Measurements from ENCODE around the gene SUGP2. TPM values are rescaled to one million over a fixed set of nuclear protein-coding genes. Genes with fewer than 3 reads are reported as not detected.

The SUGP2 gene
- polyA plus RNA-seq (2012; ENCODE audit: insufficient read depth, insufficient read length), result 83.5 TPM

DNA sequence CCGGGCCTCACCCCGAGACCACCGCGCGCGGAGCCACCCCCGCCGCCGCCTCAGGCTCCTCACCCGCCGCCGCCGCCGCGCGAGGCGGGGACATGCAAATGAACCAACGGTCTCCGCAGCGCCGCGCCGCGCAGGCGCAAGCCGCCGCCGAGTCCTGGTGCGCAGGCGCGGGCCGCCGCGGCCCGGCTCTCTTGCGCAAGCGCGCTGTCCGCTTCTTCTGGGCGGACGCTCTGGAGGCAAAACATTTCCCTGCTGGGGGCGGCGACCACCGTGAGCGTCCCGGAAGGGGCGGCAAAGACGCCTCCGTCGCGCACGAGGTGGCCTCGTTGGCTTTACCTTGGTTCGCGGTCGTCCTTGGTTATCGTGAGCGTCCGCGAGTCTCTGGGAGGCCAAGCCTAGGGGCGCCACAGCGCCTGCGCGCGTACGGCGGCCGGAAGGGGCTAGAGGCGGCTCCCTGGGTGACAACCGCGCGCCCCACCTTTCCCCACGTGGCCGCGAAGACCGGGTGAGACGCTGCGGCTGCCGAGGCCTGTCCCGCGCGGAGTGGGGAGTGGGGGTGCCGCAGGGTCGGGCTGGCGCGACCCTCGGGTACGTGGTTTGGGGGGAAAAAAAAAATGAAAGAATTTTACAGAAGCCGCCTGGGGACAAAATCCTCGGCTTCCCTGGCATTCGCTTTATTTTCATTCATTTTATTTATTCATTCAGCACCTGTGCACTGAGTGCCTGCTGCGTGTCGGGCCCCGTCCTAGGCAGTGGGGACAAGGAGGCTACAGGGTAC is at the start of gene SUGP2, which contains the start of gene ARMC6:
Gene SUGP2, minus strand, starts transcription at position 92 of the 778 bp plus-strand sequence. CDS start 2,446 bp downstream, outside the sequence.
Gene ARMC6, plus strand, starts transcription at position 178 of the 778 bp plus-strand sequence. CDS start 607 bp downstream, outside the sequence.
- peak within 1 kb of the TSS; percentile 92 for H3K4me3 ChIP-seq (ENCODE audit: low read length)
- DNase-seq (ENCODE audit: low read depth, low spot score), result peak; percentile 88

DNA sequence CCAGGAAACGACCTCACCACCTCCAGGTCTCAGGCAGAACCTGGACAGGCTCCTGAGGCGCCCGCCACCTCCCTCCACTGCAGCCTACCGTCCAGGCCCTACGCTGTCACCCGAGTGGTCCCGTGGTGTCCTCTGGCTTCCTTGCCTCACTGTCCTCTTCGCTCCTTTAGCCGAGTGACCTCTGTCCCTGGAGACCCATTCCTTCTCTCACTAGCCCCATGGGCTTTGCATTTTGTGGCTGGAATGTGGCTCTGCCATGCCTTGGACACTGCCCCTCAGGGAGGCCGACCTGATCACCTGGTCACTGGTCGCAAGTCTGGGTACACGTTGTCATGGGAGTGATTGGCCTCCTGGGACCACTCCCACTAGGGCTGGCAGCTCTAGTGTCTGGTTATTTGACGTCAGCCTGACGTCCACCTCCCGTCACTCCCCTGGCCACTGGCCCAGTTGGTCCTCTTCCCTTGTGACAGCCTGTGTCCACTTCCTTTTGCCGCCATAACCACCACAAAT is 48.4 kb upstream of the SUGP2 start:
- DNase-seq (ENCODE audit: low read depth, low spot score), result no peak

DNA sequence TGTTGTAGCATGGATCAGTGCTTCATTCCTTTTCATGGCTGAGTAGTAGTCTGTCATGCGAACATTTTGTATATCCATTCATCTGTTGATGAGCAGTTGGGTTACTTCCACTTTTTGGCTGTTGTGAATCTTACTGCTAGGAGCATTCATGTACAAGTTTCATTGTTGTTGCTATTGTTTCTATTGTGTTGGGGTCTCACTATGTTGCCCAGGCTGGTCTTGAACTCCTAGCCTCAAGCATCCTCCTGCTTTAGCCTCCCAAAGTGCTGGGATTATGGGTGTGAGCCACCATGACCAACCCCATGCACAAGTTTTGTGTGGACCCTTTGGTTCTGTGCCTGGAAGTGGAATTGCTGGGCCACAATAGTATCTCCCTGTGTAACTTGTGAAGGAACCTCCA is 46.3 kb upstream of the SUGP2 start:
- no peak for DNase-seq (ENCODE audit: low read depth, low spot score)
- H3K4me3 ChIP-seq (ENCODE audit: low read length), result no peak overlapping the region

More for the DNA sequence above, 48.4 kb upstream of the SUGP2 start:
- H3K4me3 ChIP-seq (ENCODE audit: low read length), result no peak overlapping the region

DNA sequence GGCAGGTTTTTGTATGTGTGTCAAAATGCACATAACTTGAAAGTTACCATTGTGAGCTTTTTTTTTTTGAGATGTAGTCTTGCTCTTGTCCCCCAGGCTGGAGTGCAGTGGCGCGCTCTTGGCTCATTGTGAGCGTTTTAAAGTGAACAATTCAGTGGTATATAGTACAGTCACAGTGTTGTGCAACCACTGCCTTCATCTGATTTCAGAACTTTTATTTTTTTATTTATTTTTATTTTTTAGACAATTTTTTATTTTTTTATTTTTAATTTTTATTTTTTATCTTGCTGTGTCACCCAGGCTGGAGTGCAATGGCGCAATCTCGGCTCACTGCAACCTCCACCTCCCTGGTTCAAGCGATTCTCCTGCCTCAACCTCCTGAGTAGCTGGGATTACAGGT is 45.5 kb upstream of the SUGP2 start:
- DNase-seq (ENCODE audit: low read depth, low spot score), result no peak
- no peak overlapping the region for H3K4me3 ChIP-seq (ENCODE audit: low read length)

DNA sequence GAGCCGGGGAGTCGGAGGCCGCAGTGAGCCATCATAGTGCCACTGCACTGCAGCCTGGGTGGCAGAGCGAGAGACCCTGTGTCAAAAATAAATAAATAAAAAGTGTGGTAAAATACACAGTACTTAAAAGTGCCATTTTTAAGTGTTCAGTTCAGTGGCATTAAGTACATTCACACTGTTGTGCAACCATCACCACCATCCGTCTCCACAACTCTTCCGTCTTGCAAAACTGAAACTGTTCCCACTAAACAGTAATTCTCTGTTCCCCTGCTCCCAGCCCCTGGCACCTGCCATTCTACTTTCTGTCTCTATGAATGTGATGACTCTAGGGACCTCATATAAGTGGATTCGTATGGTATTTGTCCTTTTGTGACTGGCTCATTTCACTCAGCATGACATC is 43.8 kb upstream of the SUGP2 start:
- DNase-seq (ENCODE audit: low read depth, low spot score), result no peak
- no peak overlapping the region for H3K4me3 ChIP-seq (ENCODE audit: low read length)

DNA sequence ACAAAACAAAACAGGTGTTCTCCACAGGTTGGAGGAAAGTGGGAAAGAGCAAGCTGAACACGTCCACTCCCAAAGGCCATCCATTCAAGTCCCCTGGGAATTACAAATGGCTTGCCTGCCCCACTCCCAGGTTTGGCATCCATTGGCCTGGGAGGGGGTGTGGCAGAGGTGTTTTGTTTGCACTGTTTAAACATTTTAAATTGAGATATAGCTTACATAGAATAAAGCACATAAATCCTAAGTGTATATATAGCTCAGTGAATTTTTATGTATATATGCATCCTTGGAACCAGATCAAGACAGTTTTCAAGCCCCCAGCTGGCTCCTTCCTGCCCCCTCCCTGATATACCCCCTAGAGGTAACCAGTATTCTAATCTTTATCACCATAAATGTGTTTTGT is 43.2 kb upstream of the SUGP2 start:
- no peak overlapping the region for H3K4me3 ChIP-seq (ENCODE audit: low read length)
- no peak for DNase-seq (ENCODE audit: low read depth, low spot score)

DNA sequence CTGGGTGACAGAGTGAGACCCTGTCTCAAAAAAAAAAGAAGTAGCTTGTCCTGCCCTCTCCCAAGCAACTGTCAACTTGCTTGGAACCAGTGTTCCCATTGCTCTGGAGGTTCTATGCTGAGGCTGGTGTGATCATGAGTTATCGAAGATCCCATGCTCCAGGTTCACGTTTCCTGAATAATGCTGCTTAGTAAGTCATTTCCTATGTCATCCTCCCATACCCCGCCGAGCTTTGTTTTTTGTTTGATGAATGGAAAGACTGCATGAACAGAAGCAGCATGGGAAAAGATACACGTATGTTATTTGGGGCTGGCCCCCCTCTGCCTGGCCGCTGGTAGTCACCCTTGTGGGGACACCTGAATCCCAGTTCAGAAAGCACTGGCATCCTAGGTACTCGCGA is 41.8 kb upstream of the SUGP2 start:
- no peak overlapping the region for H3K4me3 ChIP-seq (ENCODE audit: low read length)
- DNase-seq (ENCODE audit: low read depth, low spot score), result no peak

DNA sequence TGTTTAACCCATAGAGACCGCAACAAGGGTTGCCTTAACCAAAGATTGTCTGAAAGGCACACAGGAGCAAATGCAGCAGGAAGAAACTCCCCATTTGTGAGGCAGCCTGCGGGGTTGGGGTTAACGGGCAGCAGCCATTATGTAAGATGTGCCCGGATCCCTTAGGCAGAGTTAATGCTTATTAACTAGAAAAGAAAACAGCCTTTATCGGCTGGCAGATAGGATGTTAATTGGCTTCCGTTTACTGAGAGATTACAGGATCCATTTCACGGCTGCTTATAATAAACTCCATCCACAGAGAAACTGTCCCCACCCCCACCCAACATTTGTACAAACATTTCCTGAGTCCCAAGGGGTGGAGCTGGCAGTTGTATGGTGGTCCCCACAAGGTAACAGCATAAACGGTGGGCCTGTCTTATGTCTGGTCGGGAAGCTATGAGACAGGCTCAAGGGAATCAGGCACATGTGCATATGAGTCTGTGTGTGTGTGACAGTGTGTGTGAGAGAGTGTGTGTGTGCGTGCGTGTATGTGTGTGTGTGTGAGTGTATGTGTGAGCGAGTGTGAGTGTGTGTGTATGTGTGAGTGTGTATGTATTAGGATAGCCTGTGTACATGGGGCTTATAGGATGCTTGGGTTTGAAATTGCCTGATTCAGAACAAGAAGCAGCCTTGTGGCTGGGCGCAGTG is 41.0 kb upstream of the SUGP2 start:
- H3K4me3 ChIP-seq (ENCODE audit: low read length), result peak overlapping the region; percentile 5; the same call in 1 of the 2 replicates
- DNase-seq (ENCODE audit: low read depth, low spot score), result peak; percentile 35

DNA sequence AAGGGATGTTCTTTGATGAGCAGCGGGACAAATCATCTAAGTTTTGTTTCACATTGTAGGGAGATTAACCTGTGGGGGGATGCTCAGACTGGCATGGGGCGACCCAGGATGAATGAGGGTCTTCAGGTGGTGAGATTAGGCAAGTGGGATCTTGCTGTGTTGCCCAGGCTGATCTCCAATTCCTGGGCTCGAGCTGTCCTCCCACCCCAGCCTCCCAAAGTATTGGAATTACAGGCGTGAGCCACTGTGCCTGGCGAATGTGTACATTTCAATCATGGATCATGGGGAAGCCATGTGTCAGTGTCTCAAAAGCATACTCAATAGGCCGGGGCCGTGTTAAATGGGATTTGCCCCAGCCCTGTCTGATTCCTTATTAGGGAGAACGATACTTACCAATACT is 38.6 kb upstream of the SUGP2 start:
- no peak for DNase-seq (ENCODE audit: low read depth, low spot score)

DNA sequence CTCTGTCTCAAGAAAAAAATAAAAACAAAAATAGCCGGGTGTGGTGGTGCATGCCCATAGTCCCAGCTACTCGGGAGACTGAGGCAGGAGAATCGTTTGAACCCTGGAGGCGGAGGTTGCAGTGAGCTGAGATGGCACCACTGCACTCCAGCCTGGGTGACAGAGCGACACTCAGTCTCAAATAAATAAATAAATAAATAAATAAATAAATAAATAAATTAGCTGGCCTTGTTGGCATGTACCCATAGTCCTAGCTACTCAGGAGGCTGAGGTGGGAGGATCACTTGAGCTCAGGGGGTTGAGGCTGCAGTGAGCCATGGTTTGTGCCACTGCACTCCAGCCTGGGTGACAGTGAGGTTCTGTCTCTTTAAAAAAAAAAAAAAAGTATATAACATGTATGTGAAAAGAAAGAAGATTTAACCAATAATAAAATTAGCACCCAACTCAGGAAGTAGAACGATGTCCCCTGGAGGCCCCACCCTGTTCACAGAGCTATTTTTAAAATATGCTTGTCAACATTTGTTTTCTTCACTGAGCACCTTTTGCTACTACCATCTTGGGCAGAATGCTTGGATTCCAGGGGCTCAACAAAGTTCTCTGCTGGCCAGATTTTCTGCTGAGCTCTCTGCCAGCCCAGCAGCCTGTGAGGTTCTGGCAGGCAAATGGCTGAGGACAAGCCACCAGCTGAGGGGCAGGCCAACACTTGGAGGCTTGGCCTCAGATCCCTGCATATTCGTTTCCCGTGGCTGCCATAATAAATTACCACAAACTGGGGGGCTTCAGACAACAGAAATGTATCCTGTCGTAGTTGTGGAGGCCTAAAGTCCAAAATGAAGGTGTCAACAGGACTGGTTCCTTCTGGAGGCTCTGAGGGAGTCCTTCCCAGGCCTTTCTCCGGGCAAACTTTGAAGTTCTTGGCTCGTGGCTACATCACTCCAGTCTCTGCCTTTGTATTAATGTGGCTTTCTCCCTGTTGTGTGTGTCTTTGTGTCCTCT is 35.6 kb upstream of the SUGP2 start:
- H3K4me3 ChIP-seq (ENCODE audit: low read length), result no peak overlapping the region
- no peak for DNase-seq (ENCODE audit: low read depth, low spot score)

More for the DNA sequence above, 38.6 kb upstream of the SUGP2 start:
- no peak overlapping the region for H3K4me3 ChIP-seq (ENCODE audit: low read length)

DNA sequence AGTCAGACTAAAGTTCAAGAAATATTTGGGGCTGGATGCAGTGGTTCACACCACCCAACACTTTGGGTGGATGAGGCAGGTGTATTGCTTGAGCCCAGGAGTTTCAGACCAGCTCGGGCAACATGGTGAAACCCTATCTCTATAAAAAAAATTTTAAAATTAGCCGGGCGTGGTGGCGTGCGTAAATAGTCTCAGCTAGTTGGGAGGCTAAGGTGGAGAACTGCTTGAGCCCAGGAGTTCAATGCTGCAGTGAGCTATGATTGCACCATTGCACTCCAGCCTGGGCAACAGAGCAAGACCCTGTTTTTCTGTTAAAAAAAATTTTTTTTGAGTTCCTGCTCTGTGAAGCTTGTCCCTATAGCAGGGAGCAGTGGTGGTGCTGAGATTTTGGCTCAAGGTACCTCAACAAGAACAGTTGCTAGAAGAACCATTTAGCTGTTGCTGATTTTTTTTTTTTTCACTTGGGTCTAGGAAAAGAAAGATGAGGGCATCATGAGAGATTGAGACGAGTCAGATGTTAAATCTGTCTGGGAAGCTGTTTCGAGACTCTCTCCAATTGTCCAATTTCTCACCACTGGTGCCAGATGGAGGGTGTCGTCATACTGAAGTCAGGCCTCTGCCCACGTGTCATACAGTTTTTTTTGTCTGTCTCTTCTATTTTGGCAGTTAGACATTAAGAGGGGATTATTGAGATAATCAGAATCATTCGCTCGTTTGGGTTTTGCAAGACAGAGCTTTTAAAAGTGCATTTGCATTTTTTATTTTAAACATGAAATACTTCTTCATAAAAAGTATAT is 34.2 kb upstream of the SUGP2 start:
- no peak overlapping the region for H3K4me3 ChIP-seq (ENCODE audit: low read length)
- no peak for DNase-seq (ENCODE audit: low read depth, low spot score)

DNA sequence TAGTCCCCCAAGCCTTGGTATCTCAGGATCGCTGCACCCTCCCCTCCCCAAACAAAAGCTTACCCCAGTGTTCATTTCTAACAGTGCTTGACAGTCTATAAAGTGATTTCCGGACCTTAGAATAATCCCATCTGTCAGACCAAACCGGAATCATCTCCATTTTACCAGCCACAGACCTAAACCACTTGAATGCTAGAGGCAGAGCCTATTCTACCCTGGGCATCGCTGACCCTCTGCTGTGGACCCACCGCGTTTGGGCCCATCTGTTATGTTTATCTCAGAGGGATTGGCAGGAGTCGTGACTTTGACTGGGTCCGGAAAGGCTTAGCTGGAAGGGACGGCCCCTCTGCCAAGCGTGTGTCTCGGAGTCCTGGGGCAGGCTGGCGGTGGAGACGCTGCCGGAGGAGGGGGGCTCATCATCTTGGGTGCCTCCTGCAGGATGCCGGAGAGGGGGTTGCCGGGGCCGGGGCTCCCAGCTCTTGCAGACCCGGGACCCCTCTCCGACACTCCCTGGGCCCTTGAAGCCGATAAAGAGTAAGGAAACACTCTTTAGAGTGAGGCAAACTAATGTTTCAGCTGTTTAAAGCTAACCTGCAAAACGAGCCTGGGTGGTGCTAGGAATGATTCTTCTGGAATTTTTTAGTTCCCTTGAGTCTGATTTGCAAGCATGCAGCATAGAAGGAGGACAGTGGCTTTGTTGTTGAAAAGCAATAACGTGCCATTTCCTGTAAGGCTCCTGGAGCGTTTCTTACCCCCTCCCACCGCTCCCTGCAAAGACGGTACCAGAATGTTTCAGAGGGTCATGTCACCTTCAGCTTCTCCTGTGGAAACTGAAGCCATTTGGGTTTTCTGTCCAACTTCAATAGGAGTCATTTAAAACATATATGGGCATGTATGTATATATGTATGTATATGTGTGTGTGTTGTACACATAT is 31.8 kb upstream of the SUGP2 start:
- peak; percentile 42 for DNase-seq (ENCODE audit: low read depth, low spot score)
- H3K4me3 ChIP-seq (ENCODE audit: low read length), result peak overlapping the region; percentile 82

DNA sequence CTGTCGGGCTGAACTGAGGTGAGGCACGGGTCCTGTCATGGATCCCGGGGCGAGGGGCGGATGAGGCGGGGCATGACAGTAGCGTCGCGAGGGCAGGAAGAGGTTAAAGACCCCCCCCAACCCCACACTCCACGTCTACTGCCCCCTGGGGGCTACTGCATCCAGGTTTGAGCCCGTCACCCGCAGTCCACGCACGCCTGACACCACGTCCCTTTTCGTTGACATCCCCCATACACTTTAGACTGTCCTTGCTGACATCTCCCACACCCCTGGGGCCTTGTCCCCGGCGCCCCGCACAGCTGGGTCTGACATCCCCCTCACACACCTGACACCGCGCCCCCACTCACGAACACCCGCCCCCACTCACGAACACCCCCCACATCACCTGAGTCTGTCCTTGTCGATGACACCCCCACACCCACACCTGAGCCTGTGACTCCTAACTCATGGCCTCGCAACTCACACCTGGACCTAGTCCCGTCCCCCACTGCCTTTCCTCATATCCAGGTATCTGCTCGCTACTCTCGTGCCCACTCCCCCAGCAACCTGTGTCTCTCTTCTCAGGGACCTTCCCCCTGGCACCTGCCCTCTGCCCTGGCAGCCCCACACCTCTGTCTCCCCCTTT is 30.9 kb upstream of the SUGP2 start:
- DNase-seq (ENCODE audit: low read depth, low spot score), result peak; percentile 61
- peak overlapping the region; percentile 82 for H3K4me3 ChIP-seq (ENCODE audit: low read length)

DNA sequence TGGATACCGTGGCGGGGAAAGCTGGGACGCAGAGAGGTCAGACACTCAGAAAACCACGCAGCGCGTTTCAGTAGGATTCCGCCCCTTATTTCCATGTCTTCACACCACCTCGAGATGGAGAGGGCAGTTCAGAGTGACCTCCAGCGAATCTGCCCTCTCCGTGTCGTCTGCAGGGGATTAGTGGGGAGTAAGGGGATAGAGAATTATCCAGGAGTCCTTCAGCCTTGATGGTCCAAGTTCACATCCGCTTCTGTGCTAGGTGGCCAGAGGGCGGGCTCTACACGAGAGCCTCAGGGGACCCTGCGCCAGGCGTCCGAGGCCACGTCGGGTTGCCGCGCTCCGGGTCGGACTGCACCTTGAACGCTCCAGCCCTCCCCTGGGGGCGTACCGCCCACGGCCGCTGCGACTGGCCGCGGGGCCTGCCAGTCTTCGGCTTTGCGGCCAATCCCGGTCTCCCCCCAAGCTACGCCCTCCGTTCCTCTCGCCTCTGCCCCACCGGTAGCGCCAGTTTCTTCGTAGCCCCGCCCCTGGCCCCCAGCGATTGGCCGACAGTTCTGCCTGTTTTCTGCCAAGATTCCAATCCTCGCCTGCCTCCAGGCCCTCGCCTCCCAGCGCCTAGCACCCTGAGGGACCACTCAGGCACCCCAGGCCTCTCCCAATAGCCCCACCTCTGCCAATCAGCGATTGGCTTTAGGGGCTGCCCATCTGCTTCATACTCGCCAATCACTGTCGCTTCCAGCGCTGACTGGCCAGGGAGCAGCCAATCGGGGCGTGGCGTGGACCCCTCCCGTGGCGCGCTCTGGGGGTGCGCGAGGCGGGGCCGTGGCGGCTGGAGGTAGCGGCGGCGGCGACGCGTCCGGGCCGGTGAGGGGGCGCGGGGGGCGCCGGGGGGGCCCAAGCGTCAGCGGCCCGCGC is 30.1 kb upstream of the SUGP2 start, which contains the start of gene SLC25A42:
Gene SLC25A42, plus strand, starts transcription at position 812 of the 915 bp plus-strand sequence. CDS start 32,131 bp downstream, outside the sequence.
- DNase-seq (ENCODE audit: low read depth, low spot score), result peak; percentile 99

DNA sequence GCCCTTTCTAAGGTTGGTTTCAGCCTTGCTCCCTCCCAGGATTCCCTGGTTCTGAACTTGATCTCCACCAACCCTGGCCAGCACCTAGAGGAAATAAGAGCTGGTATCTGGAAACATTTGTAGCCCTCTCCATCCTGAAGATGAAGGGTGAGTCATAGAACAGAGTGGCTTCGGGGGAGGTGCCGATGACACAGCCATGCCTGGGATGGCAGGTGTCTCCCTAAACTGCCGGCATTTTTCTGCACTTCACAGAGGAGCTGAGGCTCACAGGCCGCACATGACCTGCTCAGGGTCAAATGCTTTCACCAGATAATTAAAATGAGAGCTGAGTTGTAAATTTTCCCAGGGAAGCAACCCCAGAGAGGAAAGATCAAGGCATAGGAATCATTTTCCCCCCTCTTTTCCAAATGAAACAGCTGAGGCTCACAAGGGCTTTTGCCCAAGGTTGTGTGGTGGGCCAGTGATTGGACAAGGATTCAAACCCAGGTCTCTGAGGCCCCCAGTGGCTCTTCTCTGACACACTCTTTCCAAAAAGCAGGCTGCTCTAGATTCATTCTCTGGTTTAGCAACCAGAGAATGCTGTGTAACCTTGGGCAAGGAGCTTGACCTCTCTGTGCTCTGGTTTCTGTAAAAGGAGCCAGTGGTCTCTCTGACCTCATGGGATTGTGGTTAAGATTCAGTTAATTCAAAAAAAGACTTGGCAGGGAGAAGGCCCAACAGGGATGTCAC is 29.3 kb upstream of the SUGP2 start:
- no peak for DNase-seq (ENCODE audit: low read depth, low spot score)
- peak overlapping the region; percentile 82 for H3K4me3 ChIP-seq (ENCODE audit: low read length)

More for the DNA sequence above, 30.1 kb upstream of the SUGP2 start, which contains the start of gene SLC25A42:
- H3K4me3 ChIP-seq (ENCODE audit: low read length), result peak within 1 kb of the TSS; percentile 82

All from Jurkat, Clone E6-1 (cell line).